Measurements from ENCODE around the gene RASSF5. TPM values are rescaled to one million over a fixed set of nuclear protein-coding genes. Genes with fewer than 3 reads are reported as not detected.

RASSF5 gene
- total RNA-seq, 1 experiment from 2014 or later = 0.75 TPM

GRCh38 chr1:206575165-206575893 lies 68.0 kb downstream of the RASSF5 start:
- Histone ChIP-seq H3K4me3 (ENCODE audit: low read depth, low read length, poor library complexity, severe bottlenecking) (no peak overlapping the region), H3K27ac (ENCODE audit: low read depth, low read length, poor library complexity, severe bottlenecking) (peak overlapping the region; percentile 60), H3K4me1 (ENCODE audit: insufficient read depth, low read length, poor library complexity, severe bottlenecking) (peaks cover 19% of the 10 kb centered on the region), H3K27me3 (replicated peaks; ENCODE audit: insufficient read depth, low read depth, low read length, poor library complexity) (no peaks in the 10 kb centered on the region), H3K36me3 (ENCODE audit: insufficient read depth, low read length, poor library complexity, severe bottlenecking) (no peaks in the 10 kb centered on the region), H3K9me3 (ENCODE audit: low read depth, low read length, poor library complexity, severe bottlenecking) (no peaks in the 10 kb centered on the region)
- intact Hi-C loops (cut with micrococcal nuclease; ENCODE audit: unreplicated experiment) = no loop called here
- no TSS peak for BruUV-seq (replicated peaks)
- TF ChIP-seq EZH2 (IDR thresholded peaks at IDR 0.05; ENCODE audit: borderline replicate concordance, low read depth, low read length, poor library complexity, severe bottlenecking) (no peak), CTCF (conservative IDR thresholded peaks at IDR 0.05; ENCODE audit: low read depth, low read length) (no peak)
- ChIA-PET POLR2A (ENCODE audit: low non-redundant PET) (no interaction called here), CTCF (no interaction called here)
- DNase-seq (ENCODE audit: low spot score) = peak; percentile 78

GRCh38 chr1:206575894-206576737 lies 68.8 kb downstream of the RASSF5 start:
- peaks cover 19% of the 10 kb centered on the region for H3K4me1 ChIP-seq (ENCODE audit: insufficient read depth, low read length, poor library complexity, severe bottlenecking)
- ChIA-PET CTCF (no interaction called here), POLR2A (ENCODE audit: low non-redundant PET) (no interaction called here)
- H3K27me3 ChIP-seq (replicated peaks; ENCODE audit: insufficient read depth, low read depth, low read length, poor library complexity) = no peaks in the 10 kb centered on the region
- no peaks in the 10 kb centered on the region for H3K9me3 ChIP-seq (ENCODE audit: low read depth, low read length, poor library complexity, severe bottlenecking)
- H3K36me3 ChIP-seq (ENCODE audit: insufficient read depth, low read length, poor library complexity, severe bottlenecking) = no peaks in the 10 kb centered on the region
- peak overlapping the region; percentile 60 for H3K27ac ChIP-seq (ENCODE audit: low read depth, low read length, poor library complexity, severe bottlenecking)
- TF ChIP-seq CTCF (conservative IDR thresholded peaks at IDR 0.05; ENCODE audit: low read depth, low read length) (no peak), EZH2 (IDR thresholded peaks at IDR 0.05; ENCODE audit: borderline replicate concordance, low read depth, low read length, poor library complexity, severe bottlenecking) (no peak)
- intact Hi-C loops (cut with micrococcal nuclease; ENCODE audit: unreplicated experiment) = no loop called here
- no peak overlapping the region for H3K4me3 ChIP-seq (ENCODE audit: low read depth, low read length, poor library complexity, severe bottlenecking)
- no TSS peak for BruUV-seq (replicated peaks)
- DNase-seq (ENCODE audit: low spot score) = peak; percentile 30

GRCh38 chr1:206577626-206578025 lies 70.3 kb downstream of the RASSF5 start:
- no TSS peak for BruUV-seq (replicated peaks)

More at GRCh38 chr1:206577626-206578025, 70.3 kb downstream of the RASSF5 start:
- ChIA-PET POLR2A (ENCODE audit: low non-redundant PET) (no interaction called here), CTCF (no interaction called here)
- Histone ChIP-seq H3K4me1 (ENCODE audit: insufficient read depth, low read length, poor library complexity, severe bottlenecking) (peaks cover 19% of the 10 kb centered on the region), H3K27ac (ENCODE audit: low read depth, low read length, poor library complexity, severe bottlenecking) (no peak overlapping the region), H3K4me3 (ENCODE audit: low read depth, low read length, poor library complexity, severe bottlenecking) (no peak overlapping the region), H3K36me3 (ENCODE audit: insufficient read depth, low read length, poor library complexity, severe bottlenecking) (no peaks in the 10 kb centered on the region), H3K9me3 (ENCODE audit: low read depth, low read length, poor library complexity, severe bottlenecking) (no peaks in the 10 kb centered on the region), H3K27me3 (replicated peaks; ENCODE audit: insufficient read depth, low read depth, low read length, poor library complexity) (no peaks in the 10 kb centered on the region)
- no peak for DNase-seq (ENCODE audit: low spot score)
- intact Hi-C loops (cut with micrococcal nuclease; ENCODE audit: unreplicated experiment) = no loop called here
- TF ChIP-seq CTCF (conservative IDR thresholded peaks at IDR 0.05; ENCODE audit: low read depth, low read length) (no peak), EZH2 (IDR thresholded peaks at IDR 0.05; ENCODE audit: borderline replicate concordance, low read depth, low read length, poor library complexity, severe bottlenecking) (no peak)

Measured in A673 (cell line).